ENCODE measurements around the gene PCK1.

- TF ChIP-seq SUZ12 (IDR thresholded peaks at IDR 0.05; ENCODE audit: extremely low read depth, insufficient read depth, insufficient read length) (no peak), YY1 (IDR thresholded peaks at IDR 0.05; ENCODE audit: insufficient read depth, insufficient read length) (no peak), ZNF274 (IDR thresholded peaks at IDR 0.05; ENCODE audit: low read depth, low read length) (no peak)
Observed at GRCh38 chr20:57609086-57609841, 48.4 kb downstream of the PCK1 start.
